SK-N-SH treated with all-trans-retinoic acid at 6 μM for 48 hours (cell line): Measurements from ENCODE around the gene CXCL8.

Source experiments
- CSRNP3 ChIP-seq: fragments of 250-450 bp; sonication (Bioruptor Pico); IDR thresholded peaks from 2 replicates; pipeline ENCODE4 v1.5.1; 2021; ENCODE audit warnings: mild to moderate bottlenecking, moderate library complexity
- ESRRG ChIP-seq: fragments of 250-450 bp; sonication (Bioruptor Pico); IDR thresholded peaks from 2 replicates; pipeline ENCODE4 v1.6.1; 2021; ENCODE audit warnings: mild to moderate bottlenecking
- OSR1 ChIP-seq: fragments of 250-450 bp; sonication (Bioruptor Pico); IDR thresholded peaks from 2 replicates; pipeline ENCODE4 v1.8.0; 2022; ENCODE audit warnings: moderate library complexity, mild to moderate bottlenecking, inconsistent platforms
- ZNF8 ChIP-seq: fragments of 450-650 bp; formaldehyde crosslinking; IDR thresholded peaks from 2 replicates; pipeline ENCODE4 v1.5.0; 2020; ENCODE audit warnings: mild to moderate bottlenecking, moderate library complexity
- TF ChIP-seq, protein P1 (sequence below): fragments of 250-450 bp; sonication (Bioruptor Pico); IDR thresholded peaks from 2 replicates; pipeline ENCODE4 v1.8.0; 2020; ENCODE audit warnings: mild to moderate bottlenecking, moderate library complexity, borderline replicate concordance
- TF ChIP-seq, protein P2 (sequence below): fragments of 250-450 bp; sonication (Bioruptor Pico); IDR thresholded peaks from 2 replicates; pipeline ENCODE4 v1.5.1; 2020; ENCODE audit warnings: low read depth, mild to moderate bottlenecking, moderate library complexity

GRCh38 chr4:73704314-73705055, 35.9 kb upstream of the CXCL8 start:
- TF ChIP-seq ESRRG (CRISPR knock-in tag) (no peak), ZNF8 (no peak), CSRNP3 (CRISPR knock-in tag) (no peak), OSR1 (0 out of 2 replicates have a peak, but pooled peaks have one; percentile 15)
- TF ChIP-seq, protein P1, sequence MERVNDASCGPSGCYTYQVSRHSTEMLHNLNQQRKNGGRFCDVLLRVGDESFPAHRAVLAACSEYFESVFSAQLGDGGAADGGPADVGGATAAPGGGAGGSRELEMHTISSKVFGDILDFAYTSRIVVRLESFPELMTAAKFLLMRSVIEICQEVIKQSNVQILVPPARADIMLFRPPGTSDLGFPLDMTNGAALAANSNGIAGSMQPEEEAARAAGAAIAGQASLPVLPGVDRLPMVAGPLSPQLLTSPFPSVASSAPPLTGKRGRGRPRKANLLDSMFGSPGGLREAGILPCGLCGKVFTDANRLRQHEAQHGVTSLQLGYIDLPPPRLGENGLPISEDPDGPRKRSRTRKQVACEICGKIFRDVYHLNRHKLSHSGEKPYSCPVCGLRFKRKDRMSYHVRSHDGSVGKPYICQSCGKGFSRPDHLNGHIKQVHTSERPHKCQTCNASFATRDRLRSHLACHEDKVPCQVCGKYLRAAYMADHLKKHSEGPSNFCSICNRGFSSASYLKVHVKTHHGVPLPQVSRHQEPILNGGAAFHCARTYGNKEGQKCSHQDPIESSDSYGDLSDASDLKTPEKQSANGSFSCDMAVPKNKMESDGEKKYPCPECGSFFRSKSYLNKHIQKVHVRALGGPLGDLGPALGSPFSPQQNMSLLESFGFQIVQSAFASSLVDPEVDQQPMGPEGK (CRISPR knock-in tag): no peak
- TF ChIP-seq, protein P2, sequence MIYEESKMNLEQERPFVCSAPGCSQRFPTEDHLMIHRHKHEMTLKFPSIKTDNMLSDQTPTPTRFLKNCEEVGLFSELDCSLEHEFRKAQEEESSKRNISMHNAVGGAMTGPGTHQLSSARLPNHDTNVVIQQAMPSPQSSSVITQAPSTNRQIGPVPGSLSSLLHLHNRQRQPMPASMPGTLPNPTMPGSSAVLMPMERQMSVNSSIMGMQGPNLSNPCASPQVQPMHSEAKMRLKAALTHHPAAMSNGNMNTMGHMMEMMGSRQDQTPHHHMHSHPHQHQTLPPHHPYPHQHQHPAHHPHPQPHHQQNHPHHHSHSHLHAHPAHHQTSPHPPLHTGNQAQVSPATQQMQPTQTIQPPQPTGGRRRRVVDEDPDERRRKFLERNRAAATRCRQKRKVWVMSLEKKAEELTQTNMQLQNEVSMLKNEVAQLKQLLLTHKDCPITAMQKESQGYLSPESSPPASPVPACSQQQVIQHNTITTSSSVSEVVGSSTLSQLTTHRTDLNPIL (CRISPR knock-in tag): no peak
